PFSK-1 (cell line): ENCODE measurements around the gene WIPF3.

Source experiments
- FOXP2 ChIP-seq: optimal IDR thresholded peaks from 2 replicates; pipeline ENCODE3; 2011; ENCODE audit warnings: borderline replicate concordance, control low read depth, inconsistent platforms; ENCODE audit not compliant: insufficient read depth; ENCODE audit errors: extremely low read length, extremely low read depth
- POLR2AphosphoS5 ChIP-seq: IDR thresholded peaks from 2 replicates; pipeline ENCODE4 v1.6.1; 2012; ENCODE audit warnings: low read depth, mild to moderate bottlenecking, control low read depth, low read length, moderate library complexity
- SIN3A ChIP-seq: IDR thresholded peaks from 2 replicates; pipeline ENCODE4 v1.6.1; 2012; ENCODE audit warnings: mild to moderate bottlenecking, low read length, moderate library complexity, borderline replicate concordance; ENCODE audit not compliant: insufficient read depth
- TAF1 ChIP-seq: IDR thresholded peaks from 2 replicates; pipeline ENCODE4 v1.6.1; 2012; ENCODE audit warnings: low read length, control low read depth, borderline replicate concordance; ENCODE audit not compliant: insufficient read depth
- TF ChIP-seq, protein P1 (sequence below), 2 experiments: IDR thresholded peaks; 2 replicates each; pipeline versions ENCODE4 v1.6.1 to v1.8.0; 2011 to 2012; ENCODE audit warnings: low read depth in 2 of 2, low read length in 2 of 2, control low read depth in 1 of 2, inconsistent platforms in 1 of 2, mild to moderate bottlenecking in 1 of 2, moderate library complexity in 1 of 2; ENCODE audit not compliant: insufficient read depth in 1 of 2

WIPF3 gene

DNA sequence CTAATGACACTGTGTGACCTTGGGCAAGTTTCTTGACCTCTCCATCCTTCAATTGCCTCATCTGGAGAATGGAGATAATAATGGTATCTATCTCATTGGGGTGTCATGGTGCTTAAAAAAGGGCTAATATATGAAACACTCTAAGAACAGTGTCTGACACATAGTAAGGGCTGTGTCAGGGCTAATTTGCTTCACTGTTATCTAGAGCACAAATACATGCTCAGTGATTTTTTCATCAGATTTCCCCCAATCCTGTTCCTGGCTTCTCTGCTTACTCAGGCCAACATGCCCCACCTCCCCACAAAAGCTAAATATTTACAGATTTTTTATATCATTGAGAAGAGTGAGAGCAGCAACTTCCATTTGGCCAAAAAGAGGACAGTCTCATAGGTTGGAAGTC, 20.6 kb downstream of the WIPF3 start:
- TF ChIP-seq TAF1 (no peak), POLR2AphosphoS5 (no peak), SIN3A (no peak), FOXP2 (no peak)
- TF ChIP-seq, protein P1, sequence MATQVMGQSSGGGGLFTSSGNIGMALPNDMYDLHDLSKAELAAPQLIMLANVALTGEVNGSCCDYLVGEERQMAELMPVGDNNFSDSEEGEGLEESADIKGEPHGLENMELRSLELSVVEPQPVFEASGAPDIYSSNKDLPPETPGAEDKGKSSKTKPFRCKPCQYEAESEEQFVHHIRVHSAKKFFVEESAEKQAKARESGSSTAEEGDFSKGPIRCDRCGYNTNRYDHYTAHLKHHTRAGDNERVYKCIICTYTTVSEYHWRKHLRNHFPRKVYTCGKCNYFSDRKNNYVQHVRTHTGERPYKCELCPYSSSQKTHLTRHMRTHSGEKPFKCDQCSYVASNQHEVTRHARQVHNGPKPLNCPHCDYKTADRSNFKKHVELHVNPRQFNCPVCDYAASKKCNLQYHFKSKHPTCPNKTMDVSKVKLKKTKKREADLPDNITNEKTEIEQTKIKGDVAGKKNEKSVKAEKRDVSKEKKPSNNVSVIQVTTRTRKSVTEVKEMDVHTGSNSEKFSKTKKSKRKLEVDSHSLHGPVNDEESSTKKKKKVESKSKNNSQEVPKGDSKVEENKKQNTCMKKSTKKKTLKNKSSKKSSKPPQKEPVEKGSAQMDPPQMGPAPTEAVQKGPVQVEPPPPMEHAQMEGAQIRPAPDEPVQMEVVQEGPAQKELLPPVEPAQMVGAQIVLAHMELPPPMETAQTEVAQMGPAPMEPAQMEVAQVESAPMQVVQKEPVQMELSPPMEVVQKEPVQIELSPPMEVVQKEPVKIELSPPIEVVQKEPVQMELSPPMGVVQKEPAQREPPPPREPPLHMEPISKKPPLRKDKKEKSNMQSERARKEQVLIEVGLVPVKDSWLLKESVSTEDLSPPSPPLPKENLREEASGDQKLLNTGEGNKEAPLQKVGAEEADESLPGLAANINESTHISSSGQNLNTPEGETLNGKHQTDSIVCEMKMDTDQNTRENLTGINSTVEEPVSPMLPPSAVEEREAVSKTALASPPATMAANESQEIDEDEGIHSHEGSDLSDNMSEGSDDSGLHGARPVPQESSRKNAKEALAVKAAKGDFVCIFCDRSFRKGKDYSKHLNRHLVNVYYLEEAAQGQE (IDR thresholded peaks at IDR 0.05; ENCODE audit: insufficient read depth in 1 of 2, low read depth in 2 of 2, low read length in 2 of 2), result no peak

DNA sequence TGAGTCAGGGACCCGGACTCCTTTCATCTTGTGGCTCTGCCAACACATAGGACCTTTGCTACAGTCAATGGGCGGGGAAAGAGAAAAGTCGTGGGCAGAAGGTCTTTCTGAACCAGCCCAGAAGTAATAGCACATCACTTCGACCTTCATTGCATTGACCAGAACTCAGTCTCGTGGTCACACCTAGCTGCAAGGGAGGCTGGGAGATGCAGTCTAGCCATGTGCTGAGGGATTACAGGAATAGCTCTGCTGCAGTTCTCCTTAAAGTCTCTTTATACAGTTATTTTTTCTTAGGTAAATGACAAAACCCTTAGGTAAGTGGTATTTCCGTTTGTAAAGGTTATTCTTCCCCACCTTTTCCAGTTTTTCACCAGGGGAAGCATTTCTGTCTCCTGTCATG, 25.4 kb downstream of the WIPF3 start:
- TF ChIP-seq SIN3A (no peak), POLR2AphosphoS5 (no peak), TAF1 (no peak), FOXP2 (no peak)
- TF ChIP-seq, protein P1 (IDR thresholded peaks at IDR 0.05; ENCODE audit: insufficient read depth in 1 of 2, low read depth in 2 of 2, low read length in 2 of 2), result no peak

DNA sequence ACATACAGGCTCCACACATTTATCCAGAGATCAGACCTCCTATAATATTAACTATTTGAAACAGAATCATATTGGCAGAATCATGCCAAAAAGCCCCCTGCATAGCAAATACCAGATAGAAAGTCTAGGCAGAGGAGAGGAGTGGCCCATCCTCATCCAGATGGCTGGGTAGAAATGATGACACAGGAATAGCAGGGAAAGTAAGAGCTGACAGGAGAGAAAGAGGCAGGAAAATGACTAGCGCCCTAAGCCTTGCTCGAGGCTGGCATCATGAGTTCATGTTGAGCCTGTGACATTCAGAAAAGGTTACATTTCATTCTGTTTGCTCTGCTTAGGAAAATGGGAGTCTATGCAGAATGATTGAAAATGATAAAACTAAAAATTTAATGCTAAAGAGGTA, 27.6 kb downstream of the WIPF3 start:
- TF ChIP-seq SIN3A (no peak), FOXP2 (no peak), POLR2AphosphoS5 (no peak), TAF1 (no peak)
- TF ChIP-seq, protein P1 (IDR thresholded peaks at IDR 0.05; ENCODE audit: insufficient read depth in 1 of 2, low read depth in 2 of 2, low read length in 2 of 2), result no peak

DNA sequence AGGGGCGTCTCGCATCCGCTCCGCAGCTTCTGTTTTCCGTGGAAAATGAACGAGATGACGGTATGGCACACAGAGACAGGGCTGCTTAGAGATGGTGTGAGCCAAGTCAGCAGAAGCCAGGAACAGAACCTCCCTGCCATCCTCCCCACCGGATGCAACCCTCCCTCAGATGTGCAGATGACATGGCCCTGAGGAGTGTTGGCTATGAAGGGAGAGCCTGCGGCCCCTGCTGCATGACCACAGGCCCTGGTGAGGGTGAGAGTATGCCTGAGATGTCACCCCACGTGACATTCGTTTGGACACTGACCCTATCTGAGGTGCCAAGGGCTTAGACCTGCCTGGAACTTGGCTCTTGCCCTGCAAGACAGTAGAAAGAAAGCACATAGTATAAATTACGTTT, 29.4 kb downstream of the WIPF3 start:
- TF ChIP-seq SIN3A (no peak), POLR2AphosphoS5 (no peak)

DNA sequence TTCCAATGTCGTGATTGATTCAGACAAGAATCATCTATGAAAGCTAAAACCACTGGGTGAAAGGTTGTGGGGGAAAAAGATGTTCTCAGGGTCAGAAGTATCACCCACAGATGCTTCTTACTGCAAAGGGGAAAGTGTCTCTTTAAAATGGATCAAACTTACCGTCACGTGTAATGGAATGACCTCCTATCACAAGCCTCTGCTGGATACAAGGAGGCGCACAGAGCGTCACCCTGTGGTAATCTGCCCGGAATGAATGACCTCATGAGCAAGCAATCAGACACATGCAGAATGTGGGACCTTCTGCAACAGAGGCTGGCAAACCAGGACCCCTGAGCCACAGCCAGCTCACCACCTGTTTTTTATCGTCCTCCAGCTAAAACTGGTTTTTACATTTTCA, 33.0 kb downstream of the WIPF3 start:
- TF ChIP-seq POLR2AphosphoS5 (no peak), SIN3A (no peak)

DNA sequence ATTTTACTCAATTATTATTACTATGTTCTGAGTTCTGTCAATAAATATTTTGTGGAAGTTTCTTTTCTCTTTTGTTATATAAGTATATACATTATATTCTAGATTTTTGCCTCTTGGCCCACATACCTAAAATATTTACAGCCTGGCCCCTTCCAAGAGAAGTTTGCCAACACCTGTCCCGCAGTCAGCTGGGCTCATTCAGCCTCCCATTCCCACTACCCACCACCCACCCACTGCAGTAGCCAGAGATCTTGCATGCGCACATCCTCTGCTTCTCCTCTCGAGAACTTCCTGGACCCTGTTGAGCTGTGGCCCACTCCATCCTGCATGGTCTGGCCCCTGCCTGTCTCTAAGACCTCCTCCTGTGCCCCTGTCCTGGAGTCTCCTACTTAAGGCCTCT, 33.6 kb downstream of the WIPF3 start:
- no peak for TF ChIP-seq TAF1
- TF ChIP-seq POLR2AphosphoS5, result no peak
- no peak for TF ChIP-seq SIN3A
- TF ChIP-seq FOXP2, result no peak
- TF ChIP-seq, protein P1 (IDR thresholded peaks at IDR 0.05; ENCODE audit: insufficient read depth in 1 of 2, low read depth in 2 of 2, low read length in 2 of 2), result no peak
